Body of pancreas (tissue), 4 donors: ENCODE measurements around the gene FCHSD2.

Experiments
- POLR2A ChIP-seq, 3 donors: fragments of 450-650 bp; IDR thresholded peaks; one replicate each; pipeline ENCODE4 v1.6.1; 2016; ENCODE audit warnings: antibody characterized with exemption in 3 of 3, mild to moderate bottlenecking in 2 of 3
- TF ChIP-seq, protein P1 (sequence below), 7 experiments: fragments of 450-650 bp in 4 of 7; fragments of 200-600 bp in 3 of 7; sonication (generic) in 3 of 7; IDR thresholded peaks; one replicate each; pipeline ENCODE4 v1.5.1; 2016 to 2019; ENCODE audit warnings: antibody characterized with exemption in 7 of 7

DNA sequence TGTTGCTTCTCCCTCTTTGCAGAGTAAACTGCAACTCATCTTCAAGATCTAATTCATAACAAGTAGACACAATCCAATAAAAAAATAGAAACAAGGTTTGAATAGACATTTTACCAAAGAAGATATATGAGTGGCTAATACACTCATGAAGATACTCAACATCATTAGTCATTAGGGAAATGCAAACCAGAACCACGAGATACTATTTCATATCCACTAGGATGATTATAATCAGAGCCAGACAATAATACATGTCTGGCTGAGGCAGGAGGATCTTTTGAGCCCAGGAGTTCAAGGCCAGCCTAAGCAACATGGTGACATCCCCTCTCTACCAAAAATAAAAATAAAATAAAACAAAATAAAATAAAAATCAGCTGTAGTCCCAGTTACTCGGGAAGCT lies 242.9 kb downstream of the FCHSD2 start:
- TF ChIP-seq, protein P1, sequence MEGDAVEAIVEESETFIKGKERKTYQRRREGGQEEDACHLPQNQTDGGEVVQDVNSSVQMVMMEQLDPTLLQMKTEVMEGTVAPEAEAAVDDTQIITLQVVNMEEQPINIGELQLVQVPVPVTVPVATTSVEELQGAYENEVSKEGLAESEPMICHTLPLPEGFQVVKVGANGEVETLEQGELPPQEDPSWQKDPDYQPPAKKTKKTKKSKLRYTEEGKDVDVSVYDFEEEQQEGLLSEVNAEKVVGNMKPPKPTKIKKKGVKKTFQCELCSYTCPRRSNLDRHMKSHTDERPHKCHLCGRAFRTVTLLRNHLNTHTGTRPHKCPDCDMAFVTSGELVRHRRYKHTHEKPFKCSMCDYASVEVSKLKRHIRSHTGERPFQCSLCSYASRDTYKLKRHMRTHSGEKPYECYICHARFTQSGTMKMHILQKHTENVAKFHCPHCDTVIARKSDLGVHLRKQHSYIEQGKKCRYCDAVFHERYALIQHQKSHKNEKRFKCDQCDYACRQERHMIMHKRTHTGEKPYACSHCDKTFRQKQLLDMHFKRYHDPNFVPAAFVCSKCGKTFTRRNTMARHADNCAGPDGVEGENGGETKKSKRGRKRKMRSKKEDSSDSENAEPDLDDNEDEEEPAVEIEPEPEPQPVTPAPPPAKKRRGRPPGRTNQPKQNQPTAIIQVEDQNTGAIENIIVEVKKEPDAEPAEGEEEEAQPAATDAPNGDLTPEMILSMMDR (IDR thresholded peaks at IDR 0.05), result no peak
- TF ChIP-seq POLR2A (IDR thresholded peaks at IDR 0.05), result no peak
